DMS53 (cell line): Measurements from ENCODE around the gene PHF19.
A peak's percentile ranks its signal among the peaks of the same experiment; 100 is the strongest.

Experiments used
- DNase-seq: peaks from one replicate; lab custom pipeline; 2025; lab: John Stamatoyannopoulos, UW

Gene PHF19

GRCh38 chr9:120853198-120853597 is 23.8 kb downstream of the PHF19 start:
- no peak for DNase-seq

- no peak for DNase-seq
These were observed 24.6 kb downstream of the PHF19 start for GRCh38 chr9:120852240-120853010.

- no peak for DNase-seq
These were observed 25.5 kb downstream of the PHF19 start for GRCh38 chr9:120851449-120851848.

GRCh38 chr9:120850315-120850714 is 26.7 kb downstream of the PHF19 start:
- no peak for DNase-seq

- no peak for DNase-seq
These were observed 30.1 kb downstream of the PHF19 start for GRCh38 chr9:120846906-120847305.

- DNase-seq = no peak
These were observed 30.6 kb downstream of the PHF19 start for GRCh38 chr9:120846251-120846889.

- no peak for DNase-seq
These were observed 31.7 kb downstream of the PHF19 start for GRCh38 chr9:120845255-120845654.

GRCh38 chr9:120842685-120843485 is 34.1 kb downstream of the PHF19 start, which contains the start of gene PSMD5:
Gene PSMD5, minus strand, starts transcription at chr9:120842922. Its CDS starts 13 bp downstream, at chr9:120842909.
- DNase-seq = peak; percentile 100

- peak; percentile 49 for DNase-seq
These were observed 34.9 kb downstream of the PHF19 start for GRCh38 chr9:120841930-120842684.

GRCh38 chr9:120839146-120839545 is 37.8 kb downstream of the PHF19 start:
- DNase-seq = no peak

GRCh38 chr9:120837921-120838320 is 39.1 kb downstream of the PHF19 start:
- DNase-seq = no peak

- no peak for DNase-seq
These were observed 43.7 kb downstream of the PHF19 start for GRCh38 chr9:120833325-120833724.

GRCh38 chr9:120832807-120833206 is 44.2 kb downstream of the PHF19 start:
- no peak for DNase-seq

- no peak for DNase-seq
These were observed 46.1 kb downstream of the PHF19 start for GRCh38 chr9:120830865-120831264.

- no peak for DNase-seq
These were observed 46.8 kb downstream of the PHF19 start for GRCh38 chr9:120830151-120830550.

- no peak for DNase-seq
These were observed 47.3 kb downstream of the PHF19 start for GRCh38 chr9:120829650-120830049.

- DNase-seq = peak; percentile 71
These were observed 56.9 kb downstream of the PHF19 start for GRCh38 chr9:120820095-120820494.

GRCh38 chr9:120818595-120818994 is 58.4 kb downstream of the PHF19 start:
- DNase-seq = no peak

GRCh38 chr9:120815075-120815474 is 61.9 kb downstream of the PHF19 start:
- peak; percentile 31 for DNase-seq

GRCh38 chr9:120808931-120809330 is 68.1 kb downstream of the PHF19 start:
- DNase-seq = no peak

GRCh38 chr9:120807607-120808379 is 69.2 kb downstream of the PHF19 start:
- DNase-seq = no peak
